Inferior parietal cortex (tissue), 1 donor: ENCODE measurements around the gene RBM15B.

Experiments
- DNase-seq: peaks from one replicate; pipeline ENCODE4 v3.0.0-alpha.2; 2016; ENCODE audit errors: extremely low spot score

The RBM15B gene

GRCh38 chr3:51392355-51393133 lies 1.5 kb downstream of the RBM15B start:
- DNase-seq = no peak

- no peak for DNase-seq
Observed at GRCh38 chr3:51393134-51393495, 2.0 kb downstream of the RBM15B start.

GRCh38 chr3:51393564-51393963 lies 2.5 kb downstream of the RBM15B start:
- DNase-seq = no peak

GRCh38 chr3:51394541-51394940 lies 3.5 kb downstream of the RBM15B start:
- DNase-seq = no peak

- DNase-seq = no peak
Observed at GRCh38 chr3:51395493-51396213, 4.6 kb downstream of the RBM15B start.

GRCh38 chr3:51396401-51396800 lies 5.3 kb downstream of the RBM15B start:
- DNase-seq = no peak

GRCh38 chr3:51397392-51397791 lies 6.3 kb downstream of the RBM15B start:
- DNase-seq = no peak

- DNase-seq = no peak
Observed at GRCh38 chr3:51398595-51399310, 7.7 kb downstream of the RBM15B start.

GRCh38 chr3:51400166-51400565 lies 9.1 kb downstream of the RBM15B start:
- no peak for DNase-seq

GRCh38 chr3:51401735-51402134 lies 10.7 kb downstream of the RBM15B start:
- no peak for DNase-seq

GRCh38 chr3:51403675-51404074 lies 12.6 kb downstream of the RBM15B start:
- DNase-seq = no peak

- no peak for DNase-seq
Observed at GRCh38 chr3:51408021-51408420, 16.9 kb downstream of the RBM15B start.

- DNase-seq = no peak
Observed at GRCh38 chr3:51408813-51409212, 17.7 kb downstream of the RBM15B start.

GRCh38 chr3:51422211-51422610 lies 31.1 kb downstream of the RBM15B start:
- DNase-seq = no peak

GRCh38 chr3:51426921-51427320 lies 35.8 kb downstream of the RBM15B start:
- no peak for DNase-seq

- DNase-seq = no peak
Observed at GRCh38 chr3:51429138-51429537, 38.1 kb downstream of the RBM15B start.

GRCh38 chr3:51434110-51434509 lies 43.0 kb downstream of the RBM15B start:
- DNase-seq = no peak

GRCh38 chr3:51434746-51435327 lies 43.8 kb downstream of the RBM15B start:
- peak; percentile 17 for DNase-seq

GRCh38 chr3:51436998-51437639 lies 46.0 kb downstream of the RBM15B start:
- DNase-seq = no peak

GRCh38 chr3:51441282-51442030 lies 50.4 kb downstream of the RBM15B start:
- DNase-seq = no peak
